BLaER1 treated with 17β-estradiol and CSF1 and Interleukin-3, amounts not matched to agents 10 nM and 100 nM (cell line): ENCODE results near the gene DNAJB13.
"Not testable (repeated sequence)": the region's sequence is repeated elsewhere in the genome, so short reads cannot be mapped to it uniquely, and the experiment has no call there.

ENCODE experiments used
- H3K27ac ChIP-seq, 11 experiments: shearing (Covaris generic); formaldehyde crosslinking; 2 replicates each; pipeline ENCODE4 v1.8.1; 2022
- H3K27me3 ChIP-seq, 11 experiments: shearing (Covaris generic); formaldehyde crosslinking; 2 replicates each; pipeline ENCODE4 v1.8.1; 2022
- H3K36me3 ChIP-seq, 11 experiments: shearing (Covaris generic); formaldehyde crosslinking; 2 replicates each; pipeline ENCODE4 v1.8.1; 2022
- H3K4me1 ChIP-seq, 10 experiments: shearing (Covaris generic); formaldehyde crosslinking; 2 replicates each; pipeline ENCODE4 v1.8.1; 2022
- H3K4me2 ChIP-seq, 11 experiments: shearing (Covaris generic); formaldehyde crosslinking; 2 replicates each; pipeline ENCODE4 v1.8.1; 2022
- H3K4me3 ChIP-seq, 10 experiments: shearing (Covaris generic); formaldehyde crosslinking; 2 replicates each; pipeline ENCODE4 v1.8.1; 2022
- H3K9ac ChIP-seq, 11 experiments: shearing (Covaris generic); formaldehyde crosslinking; 2 replicates each; pipeline ENCODE4 v1.8.1; 2022
- H3K9me3 ChIP-seq, 11 experiments: shearing (Covaris generic); formaldehyde crosslinking; replicated peaks in 1 of 11; 2 replicates each; pipeline ENCODE4 v1.8.1; 2022
- H4K20me1 ChIP-seq, 11 experiments: shearing (Covaris generic); formaldehyde crosslinking; 2 replicates each; pipeline ENCODE4 v1.8.1; 2022
- Cebpa-rat ChIP-seq, 11 experiments: shearing (Covaris generic); IDR thresholded peaks; 2 replicates each; pipeline ENCODE4 v1.8.1; 2022

The DNAJB13 gene

GRCh38 chr11:73931039-73931645 is 19.7 kb upstream of the DNAJB13 start:
- no peak overlapping the region for H3K4me2 ChIP-seq
- H3K36me3 ChIP-seq, result peaks cover 49 to 86% (median 68%) of the 10 kb centered on the region in 11 experiments
- H3K27ac ChIP-seq, result no peak overlapping the region
- no peaks in the 10 kb centered on the region for H4K20me1 ChIP-seq
- H3K4me3 ChIP-seq, result no peak overlapping the region
- no peak for TF ChIP-seq Cebpa-rat (IDR thresholded peaks at IDR 0.05)
- H3K27me3 ChIP-seq, result no peaks in the 10 kb centered on the region
- H3K4me1 ChIP-seq, result no peaks in the 10 kb centered on the region
- H3K9me3 ChIP-seq, result peaks cover 0 to 4% (median 0%) of the 10 kb centered on the region in 11 experiments; a peak in 4 of 22 replicates
- H3K9ac ChIP-seq, result no peak overlapping the region

GRCh38 chr11:73931951-73932350 is 18.9 kb upstream of the DNAJB13 start:
- H3K4me3 ChIP-seq, result no peak overlapping the region
- no peak overlapping the region for H3K27ac ChIP-seq
- H3K9ac ChIP-seq, result no peak overlapping the region
- peaks cover 3 to 10% (median 3%) of the 10 kb centered on the region in 11 experiments; a peak in 20 of 22 replicates for H3K9me3 ChIP-seq
- H3K27me3 ChIP-seq, result no peaks in the 10 kb centered on the region
- no peaks in the 10 kb centered on the region for H4K20me1 ChIP-seq
- no peak overlapping the region for H3K4me2 ChIP-seq
- no peaks in the 10 kb centered on the region for H3K4me1 ChIP-seq
- H3K36me3 ChIP-seq, result peaks cover 41 to 79% (median 60%) of the 10 kb centered on the region in 11 experiments
- no peak for TF ChIP-seq Cebpa-rat (IDR thresholded peaks at IDR 0.05)

- no peak overlapping the region for H3K4me3 ChIP-seq
- no peaks in the 10 kb centered on the region for H3K4me1 ChIP-seq
- H3K27me3 ChIP-seq, result no peaks in the 10 kb centered on the region
- TF ChIP-seq Cebpa-rat (IDR thresholded peaks at IDR 0.05), result no peak
- no peaks in the 10 kb centered on the region for H4K20me1 ChIP-seq
- H3K27ac ChIP-seq, result no peak overlapping the region
- H3K9ac ChIP-seq, result no peak overlapping the region
- H3K9me3 ChIP-seq, result peaks cover 8 to 16% (median 11%) of the 10 kb centered on the region in 11 experiments
- no peak overlapping the region for H3K4me2 ChIP-seq
- peaks cover 34 to 74% (median 51%) of the 10 kb centered on the region in 11 experiments for H3K36me3 ChIP-seq
These were observed 18.0 kb upstream of the DNAJB13 start for GRCh38 chr11:73932781-73933180.

- not testable (repeated sequence) for H3K27me3 ChIP-seq, H4K20me1 ChIP-seq, H3K9ac ChIP-seq, H3K27ac ChIP-seq, H3K4me3 ChIP-seq, H3K4me1 ChIP-seq, H3K4me2 ChIP-seq
- Histone ChIP-seq H3K9me3 (peaks cover 40 to 49% (median 44%) of the 10 kb centered on the region in 11 experiments), H3K36me3 (peaks cover 9 to 55% (median 28%) of the 10 kb centered on the region in 11 experiments; a peak in 19 of 22 replicates)
These were observed 14.8 kb upstream of the DNAJB13 start for GRCh38 chr11:73936047-73936446.

GRCh38 chr11:73939096-73939495 is 11.7 kb upstream of the DNAJB13 start:
- Histone ChIP-seq H3K9ac (no peak overlapping the region), H3K4me1 (no peaks in the 10 kb centered on the region), H3K27ac (no peak overlapping the region), H3K4me3 (no peak overlapping the region), H4K20me1 (no peaks in the 10 kb centered on the region), H3K36me3 (peaks cover 4 to 36% (median 12%) of the 10 kb centered on the region in 11 experiments; a peak in 16 of 22 replicates), H3K4me2 (no peak overlapping the region), H3K27me3 (no peaks in the 10 kb centered on the region), H3K9me3 (peaks cover 59 to 73% (median 62%) of the 10 kb centered on the region in 11 experiments)
- no peak for TF ChIP-seq Cebpa-rat (IDR thresholded peaks at IDR 0.05)

GRCh38 chr11:73940801-73941570 is 9.8 kb upstream of the DNAJB13 start:
- Histone ChIP-seq H3K4me3 (no peak overlapping the region), H3K4me2 (no peak overlapping the region), H3K9me3 (peaks cover 59 to 71% (median 62%) of the 10 kb centered on the region in 11 experiments), H3K36me3 (peaks cover 0 to 25% (median 7%) of the 10 kb centered on the region in 11 experiments; a peak in 9 of 22 replicates), H3K27me3 (no peaks in the 10 kb centered on the region), H4K20me1 (no peaks in the 10 kb centered on the region), H3K4me1 (peaks cover 3 to 11% (median 7%) of the 10 kb centered on the region in 10 experiments; a peak in 15 of 20 replicates), H3K27ac (no peak overlapping the region), H3K9ac (no peak overlapping the region)
- no peak for TF ChIP-seq Cebpa-rat (IDR thresholded peaks at IDR 0.05)

GRCh38 chr11:73942010-73942409 is 8.8 kb upstream of the DNAJB13 start:
- no peak for TF ChIP-seq Cebpa-rat (IDR thresholded peaks at IDR 0.05)
- Histone ChIP-seq H3K4me3 (no peak overlapping the region), H4K20me1 (no peaks in the 10 kb centered on the region), H3K4me2 (no peak overlapping the region), H3K4me1 (peaks cover 3 to 11% (median 7%) of the 10 kb centered on the region in 10 experiments; a peak in 15 of 20 replicates), H3K9ac (no peak overlapping the region), H3K27ac (no peak overlapping the region), H3K36me3 (peaks cover 0 to 24% (median 7%) of the 10 kb centered on the region in 11 experiments; a peak in 9 of 22 replicates), H3K27me3 (no peaks in the 10 kb centered on the region), H3K9me3 (peaks cover 56 to 72% (median 64%) of the 10 kb centered on the region in 11 experiments)

- peaks cover 3 to 11% (median 7%) of the 10 kb centered on the region in 10 experiments; a peak in 15 of 20 replicates for H3K4me1 ChIP-seq
- no peak overlapping the region for H3K4me3 ChIP-seq
- no peak overlapping the region for H3K4me2 ChIP-seq
- no peaks in the 10 kb centered on the region for H3K27me3 ChIP-seq
- peaks cover 0 to 12% (median 6%) of the 10 kb centered on the region in 11 experiments; a peak in 6 of 22 replicates for H3K36me3 ChIP-seq
- H3K27ac ChIP-seq, result no peak overlapping the region
- H3K9ac ChIP-seq, result no peak overlapping the region
- TF ChIP-seq Cebpa-rat (IDR thresholded peaks at IDR 0.05), result no peak
- H4K20me1 ChIP-seq, result no peaks in the 10 kb centered on the region
- H3K9me3 ChIP-seq, result peaks cover 38 to 58% (median 48%) of the 10 kb centered on the region in 11 experiments
These were observed 6.7 kb upstream of the DNAJB13 start for GRCh38 chr11:73944085-73944484.

- peak overlapping the region; percentile 7 to 52 (median 24); a peak in 14 of 22 replicates for H3K4me2 ChIP-seq
- no peaks in the 10 kb centered on the region for H3K27me3 ChIP-seq
- H3K9ac ChIP-seq, result no peak overlapping the region
- H3K27ac ChIP-seq, result no peak overlapping the region
- H3K9me3 ChIP-seq, result peaks cover 30 to 50% (median 40%) of the 10 kb centered on the region in 11 experiments
- no peak for TF ChIP-seq Cebpa-rat (IDR thresholded peaks at IDR 0.05)
- H4K20me1 ChIP-seq, result no peaks in the 10 kb centered on the region
- H3K36me3 ChIP-seq, result peaks cover 0 to 12% (median 6%) of the 10 kb centered on the region in 11 experiments; a peak in 5 of 22 replicates
- H3K4me3 ChIP-seq, result no peak overlapping the region
- H3K4me1 ChIP-seq, result peaks cover 3 to 11% (median 7%) of the 10 kb centered on the region in 10 experiments; a peak in 15 of 20 replicates
These were observed 5.9 kb upstream of the DNAJB13 start for GRCh38 chr11:73944901-73945300.
